ENCODE measurements around the gene NFU1. TPM values are rescaled to one million over a fixed set of nuclear protein-coding genes. Genes with fewer than 3 reads are reported as not detected.
"Not testable (repeated sequence)": the region's sequence is repeated elsewhere in the genome, so short reads cannot be mapped to it uniquely, and the experiment has no call there.

Gene NFU1
- total and polyA plus RNA-seq, 2 experiments from 2014 or later, result 39.9 to 102 TPM

- H3K36me3 Mint-ChIP-seq (ENCODE audit: low read depth), result peaks cover 25% of the 10 kb centered on the region; the same call in 2 of the 3 replicates
- not testable (repeated sequence) for DNase-seq (ENCODE audit: low spot score); H3K4me3 Mint-ChIP-seq; H3K27me3 Mint-ChIP-seq (ENCODE audit: insufficient read depth, low read depth, poor library complexity); H3K27me3 ChIP-seq (ENCODE audit: insufficient read depth); H3F3A ChIP-seq (replicated peaks; ENCODE audit: low read depth); H3K36me3 ChIP-seq (ENCODE audit: insufficient read depth); H3K9me3 Mint-ChIP-seq; H3K79me2 ChIP-seq (replicated peaks; ENCODE audit: insufficient read depth); H3K4me3 ChIP-seq; ATAC-seq; H3K9me2 ChIP-seq (ENCODE audit: insufficient read depth); H3K27ac Mint-ChIP-seq; H3K4me1 Mint-ChIP-seq; H3K4me1 ChIP-seq (ENCODE audit: insufficient read depth); H3K27ac ChIP-seq (ENCODE audit: low read depth); H3K4me2 ChIP-seq; H4K20me1 ChIP-seq (replicated peaks; ENCODE audit: insufficient read depth); H2AFZ ChIP-seq
These were observed 18.1 kb downstream of the NFU1 start for GRCh38 chr2:69419111-69419510.

- H3K36me3 ChIP-seq (ENCODE audit: insufficient read depth), result peaks cover 4% of the 10 kb centered on the region; the same call in 1 of the 2 replicates
- H3K79me2 ChIP-seq (replicated peaks; ENCODE audit: insufficient read depth), result no peaks in the 10 kb centered on the region
- Mint-ChIP-seq H3K9me3 (no peaks in the 10 kb centered on the region), H3K27me3 (ENCODE audit: insufficient read depth, low read depth, poor library complexity) (no peaks in the 10 kb centered on the region), H3K36me3 (ENCODE audit: low read depth) (peaks cover 19% of the 10 kb centered on the region; the same call in 2 of the 3 replicates), H3K4me1 (no peaks in the 10 kb centered on the region), H3K4me3 (no peak overlapping the region), H3K27ac (no peak overlapping the region)
- no peak overlapping the region for H3K4me2 ChIP-seq
- no peaks in the 10 kb centered on the region for H3K4me1 ChIP-seq (ENCODE audit: insufficient read depth)
- ATAC-seq, result no peak
- H3K27me3 ChIP-seq (ENCODE audit: insufficient read depth), result no peaks in the 10 kb centered on the region
- H3K9me2 ChIP-seq (ENCODE audit: insufficient read depth), result no peaks in the 10 kb centered on the region
- TF ChIP-seq NANOG (IDR thresholded peaks at IDR 0.05; ENCODE audit: borderline replicate concordance) (no peak), CREB1 (CRISPR knock-in tag; IDR thresholded peaks at IDR 0.05; ENCODE audit: low read depth) (no peak), ZNF331 (CRISPR knock-in tag; IDR thresholded peaks at IDR 0.05; ENCODE audit: low read depth) (no peak), ZNF114 (CRISPR knock-in tag; IDR thresholded peaks at IDR 0.05) (no peak), POLR2AphosphoS5 (IDR thresholded peaks at IDR 0.05; ENCODE audit: low read depth) (no peak), EZH2phosphoT487 (IDR thresholded peaks at IDR 0.05; ENCODE audit: unreplicated experiment) (no peak), EZH2 (IDR thresholded peaks at IDR 0.05; ENCODE audit: low read depth, unreplicated experiment) (no peak), STAT1 (IDR thresholded peaks at IDR 0.05; ENCODE audit: unreplicated experiment) (no peak), JUNB (IDR thresholded peaks at IDR 0.05; ENCODE audit: unreplicated experiment) (no peak), REST (IDR thresholded peaks at IDR 0.05; ENCODE audit: unreplicated experiment) (no peak)
- no peak overlapping the region for H3K27ac ChIP-seq (ENCODE audit: low read depth)
- H3K4me3 ChIP-seq, result no peak overlapping the region
- DNase-seq (ENCODE audit: low spot score), result no peak
- no peaks in the 10 kb centered on the region for H3F3A ChIP-seq (replicated peaks; ENCODE audit: low read depth)
- H2AFZ ChIP-seq, result no peak overlapping the region
- no peaks in the 10 kb centered on the region for H4K20me1 ChIP-seq (replicated peaks; ENCODE audit: insufficient read depth)
These were observed 21.1 kb downstream of the NFU1 start for GRCh38 chr2:69416147-69416546.

Measured in GM23338 (cell line).